Adrenal gland (tissue), 5 donors: ENCODE data around the gene DAAM2.

Experiments
- POLR2A ChIP-seq, 2 donors: fragments of 450-650 bp; IDR thresholded peaks; one replicate each; pipeline ENCODE4 v1.6.1; 2017; ENCODE audit warnings: antibody characterized with exemption in 2 of 2, mild to moderate bottlenecking in 2 of 2, moderate library complexity in 1 of 2
- TF ChIP-seq, protein P1 (sequence below), 6 experiments: fragments of 450-650 bp in 4 of 6; fragments of 200-600 bp in 2 of 6; sonication (generic) in 1 of 6; IDR thresholded peaks; 1 replicate in 5 of 6; 2 replicates in 1 of 6; pipeline versions ENCODE4 v1.5.1 to v1.8.0; 2016 to 2021; ENCODE audit warnings: antibody characterized with exemption in 6 of 6, mild to moderate bottlenecking in 2 of 6, moderate library complexity in 1 of 6
- donor health status: DM: no; HTN: no; CAD: no.

GRCh38 chr6:39902136-39902535 lies 110.0 kb downstream of the DAAM2 start:
- TF ChIP-seq, protein P1, sequence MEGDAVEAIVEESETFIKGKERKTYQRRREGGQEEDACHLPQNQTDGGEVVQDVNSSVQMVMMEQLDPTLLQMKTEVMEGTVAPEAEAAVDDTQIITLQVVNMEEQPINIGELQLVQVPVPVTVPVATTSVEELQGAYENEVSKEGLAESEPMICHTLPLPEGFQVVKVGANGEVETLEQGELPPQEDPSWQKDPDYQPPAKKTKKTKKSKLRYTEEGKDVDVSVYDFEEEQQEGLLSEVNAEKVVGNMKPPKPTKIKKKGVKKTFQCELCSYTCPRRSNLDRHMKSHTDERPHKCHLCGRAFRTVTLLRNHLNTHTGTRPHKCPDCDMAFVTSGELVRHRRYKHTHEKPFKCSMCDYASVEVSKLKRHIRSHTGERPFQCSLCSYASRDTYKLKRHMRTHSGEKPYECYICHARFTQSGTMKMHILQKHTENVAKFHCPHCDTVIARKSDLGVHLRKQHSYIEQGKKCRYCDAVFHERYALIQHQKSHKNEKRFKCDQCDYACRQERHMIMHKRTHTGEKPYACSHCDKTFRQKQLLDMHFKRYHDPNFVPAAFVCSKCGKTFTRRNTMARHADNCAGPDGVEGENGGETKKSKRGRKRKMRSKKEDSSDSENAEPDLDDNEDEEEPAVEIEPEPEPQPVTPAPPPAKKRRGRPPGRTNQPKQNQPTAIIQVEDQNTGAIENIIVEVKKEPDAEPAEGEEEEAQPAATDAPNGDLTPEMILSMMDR (IDR thresholded peaks at IDR 0.05) = no peak
- TF ChIP-seq POLR2A (IDR thresholded peaks at IDR 0.05) = no peak
